ENCODE measurements around the gene GALNT14.
"Not testable (repeated sequence)": the region's sequence is repeated elsewhere in the genome, so short reads cannot be mapped to it uniquely, and the experiment has no call there.

The GALNT14 gene

DNA sequence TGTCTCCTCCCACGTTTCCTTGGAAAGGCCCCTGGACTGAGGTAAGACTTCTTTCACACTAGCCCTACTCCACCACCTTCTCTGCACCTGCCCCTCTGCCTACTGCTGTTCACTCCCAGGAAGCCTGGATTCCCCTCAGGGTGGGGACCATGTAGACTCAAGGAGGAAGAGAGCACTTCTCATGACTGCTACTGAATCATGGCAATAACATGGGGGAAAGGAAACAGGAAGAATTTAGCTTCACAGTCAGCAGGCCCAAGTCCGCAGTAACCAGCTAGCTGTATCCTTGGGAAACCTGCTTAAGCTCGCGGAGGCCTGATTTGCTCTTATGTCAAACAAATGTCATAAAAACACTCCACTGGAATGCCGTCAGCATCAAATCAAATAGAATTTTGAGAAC lies 204.7 kb downstream of the GALNT14 start:
- no peak for DNase-seq

DNA sequence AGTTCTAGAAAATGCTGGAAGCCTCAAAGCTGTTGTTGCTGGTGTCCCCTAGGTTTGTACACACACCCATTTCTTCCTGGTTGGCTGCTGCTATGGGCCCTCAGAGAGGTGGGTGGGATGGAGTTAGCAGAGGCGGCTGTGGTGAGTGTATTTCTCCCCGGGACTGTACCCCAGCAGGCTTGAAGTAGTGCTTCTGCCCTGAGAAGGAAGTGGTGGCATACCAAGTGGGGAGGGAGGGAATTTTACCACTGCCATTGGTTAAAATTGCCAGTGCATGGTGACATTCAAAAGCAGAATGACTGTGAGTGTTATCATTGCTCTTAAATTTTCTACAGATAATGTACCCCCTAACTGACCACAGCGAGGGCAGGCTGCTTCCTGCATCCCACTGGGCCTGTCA lies 205.4 kb downstream of the GALNT14 start:
- DNase-seq = no peak

DNA sequence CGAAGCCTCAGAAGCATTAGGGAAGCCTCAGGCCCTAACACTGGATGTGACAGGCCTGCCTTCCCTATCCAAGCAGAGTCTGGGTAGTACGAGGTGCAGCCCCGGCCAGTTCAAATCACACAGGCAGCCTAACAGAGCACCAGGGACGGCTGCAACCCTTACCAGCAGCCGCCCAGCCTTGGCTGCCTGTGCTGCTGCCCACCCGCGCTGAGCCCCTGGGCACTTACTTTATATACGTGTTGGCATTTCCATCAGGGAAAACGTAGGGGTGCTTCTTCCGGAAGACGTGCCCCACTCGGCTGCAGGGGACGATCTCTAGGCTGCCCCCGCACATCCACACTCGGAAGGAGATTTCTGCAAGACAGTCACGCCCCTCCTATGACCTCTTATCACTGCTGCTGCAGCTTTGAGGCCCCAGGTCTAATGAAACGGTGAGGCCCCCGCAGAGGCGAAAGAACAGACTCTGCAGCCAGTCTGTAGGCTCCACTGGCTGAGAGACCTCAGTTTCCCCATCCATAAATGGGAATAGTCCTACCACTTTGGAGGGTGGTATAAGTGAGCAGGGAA lies 206.3 kb downstream of the GALNT14 start:
- no peak for DNase-seq

DNA sequence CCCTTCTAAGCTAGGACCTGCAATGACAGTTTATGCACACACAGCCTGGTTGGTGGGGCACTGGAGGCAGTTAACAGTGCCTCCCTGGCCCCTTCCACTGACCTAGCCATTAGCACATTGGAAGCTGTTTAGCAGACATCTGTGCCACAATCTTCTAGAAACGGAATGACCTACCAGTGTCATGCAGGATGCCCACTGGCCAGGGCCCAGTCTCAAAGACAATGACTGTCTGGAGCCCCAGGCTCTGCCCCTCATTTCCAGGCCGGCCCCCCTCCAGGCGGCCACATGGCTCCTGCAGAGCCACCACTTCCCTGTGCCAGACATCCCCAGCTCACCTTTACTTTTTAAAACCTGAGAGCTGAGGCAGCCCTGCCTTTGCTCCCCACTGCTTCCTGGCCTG lies 207.5 kb downstream of the GALNT14 start:
- DNase-seq = no peak

DNA sequence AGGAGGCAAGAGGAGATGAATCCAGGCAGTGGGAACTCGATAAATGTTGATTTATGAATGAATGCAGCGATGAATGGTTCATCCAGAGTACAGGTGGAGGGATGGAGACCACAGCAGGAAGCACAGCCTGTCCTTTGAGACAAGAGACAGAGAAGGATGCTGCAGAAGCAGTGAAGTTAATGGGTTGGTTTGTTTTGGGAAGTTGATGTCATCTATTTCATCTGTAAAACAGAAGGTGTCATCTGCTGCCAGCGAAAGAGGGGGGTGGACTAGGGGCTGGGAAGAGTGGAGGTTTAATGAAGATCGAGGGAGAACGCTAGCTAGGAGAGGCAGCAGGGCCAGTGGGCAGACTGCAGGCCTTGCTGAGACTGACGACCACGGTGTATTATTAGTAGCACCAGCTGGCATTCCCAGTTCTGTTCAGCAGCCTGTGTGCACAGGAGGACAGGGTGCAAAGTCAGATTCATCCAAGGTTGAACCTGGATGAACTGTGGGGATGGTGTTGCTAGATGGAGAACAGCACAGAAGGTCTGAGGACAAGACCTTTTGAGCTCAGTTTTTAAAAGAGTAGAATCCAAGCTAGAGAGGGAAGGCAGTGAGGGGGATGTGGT lies 210.7 kb downstream of the GALNT14 start:
- no peak for DNase-seq

DNA sequence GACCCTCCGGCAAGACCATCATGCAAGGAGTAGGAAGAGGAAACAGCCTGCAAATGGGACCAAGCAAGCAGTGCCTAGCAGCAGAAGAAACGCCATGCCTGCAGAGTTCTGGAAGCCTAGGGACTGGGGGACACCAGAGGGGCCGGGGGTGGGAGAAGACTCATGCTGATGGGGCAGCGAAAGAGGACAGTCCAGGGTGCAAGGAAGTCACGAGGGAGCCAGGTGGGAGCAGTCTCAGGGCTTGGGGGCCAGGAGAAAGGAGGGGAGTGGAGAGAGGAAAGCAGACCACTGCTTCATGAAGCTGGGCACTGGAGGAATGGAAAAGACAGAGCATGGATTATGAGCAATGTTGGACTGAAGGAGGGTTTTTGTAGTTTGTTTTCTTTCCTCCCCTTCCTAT lies 211.6 kb downstream of the GALNT14 start:
- DNase-seq = no peak

DNA sequence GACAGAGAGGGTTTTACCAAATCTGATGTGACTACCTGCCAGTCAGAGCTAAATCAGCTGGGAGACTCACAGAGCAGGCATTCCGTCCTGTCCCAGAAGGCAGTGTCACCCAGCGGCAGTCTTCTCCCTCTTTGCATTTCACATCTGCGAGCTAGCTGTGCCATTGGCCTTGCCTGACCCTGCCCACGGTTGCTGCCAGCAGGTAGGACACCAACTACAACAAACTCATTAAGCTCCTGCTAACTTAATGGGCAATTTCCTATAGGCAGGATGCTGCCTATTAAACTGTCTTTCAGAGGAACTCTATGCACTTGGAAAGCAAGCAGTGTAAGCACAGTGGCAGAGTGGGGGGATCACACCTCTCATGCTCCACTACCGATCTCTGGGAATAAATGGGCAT lies 214.6 kb downstream of the GALNT14 start:
- no peak for DNase-seq

DNA sequence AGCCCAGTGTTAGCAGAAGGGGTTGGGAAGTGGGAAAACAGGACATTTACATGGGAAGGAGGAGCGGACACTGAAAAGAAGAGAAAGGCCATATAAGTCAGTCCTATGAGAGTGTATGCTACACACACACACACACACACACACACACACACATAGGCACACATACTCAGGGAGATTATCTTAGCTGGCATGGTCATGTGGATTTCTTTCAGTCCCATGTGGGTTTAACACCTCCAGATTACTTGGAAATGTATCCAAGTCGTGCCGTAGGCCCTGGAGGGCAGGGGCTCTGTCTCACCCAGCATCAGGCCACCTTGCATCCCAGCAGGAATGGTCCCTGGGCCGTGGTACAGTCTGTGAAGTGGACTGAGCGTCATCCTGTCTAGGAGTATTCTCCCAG lies 217.7 kb downstream of the GALNT14 start:
- DNase-seq = no peak

DNA sequence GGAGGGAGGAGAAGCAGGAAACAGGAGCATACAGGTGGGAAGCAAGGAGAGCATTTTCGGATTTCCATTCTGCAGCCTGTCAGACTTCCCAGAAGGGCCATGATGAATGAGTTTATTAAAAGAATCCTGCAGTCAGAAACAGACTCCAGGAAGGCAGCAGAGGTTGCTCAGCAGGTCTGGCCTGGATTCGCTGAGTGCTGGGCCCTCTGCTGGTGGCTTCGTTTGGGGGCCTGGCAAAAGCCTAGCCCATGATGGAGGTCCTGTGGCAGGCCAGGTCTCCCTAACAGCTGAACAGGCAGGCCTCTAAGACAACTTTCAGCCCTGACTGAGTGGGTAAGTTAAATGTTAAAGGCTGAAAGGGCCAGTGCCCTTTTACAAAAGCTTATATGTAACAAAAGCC lies 222.8 kb downstream of the GALNT14 start:
- no peak for DNase-seq

DNA sequence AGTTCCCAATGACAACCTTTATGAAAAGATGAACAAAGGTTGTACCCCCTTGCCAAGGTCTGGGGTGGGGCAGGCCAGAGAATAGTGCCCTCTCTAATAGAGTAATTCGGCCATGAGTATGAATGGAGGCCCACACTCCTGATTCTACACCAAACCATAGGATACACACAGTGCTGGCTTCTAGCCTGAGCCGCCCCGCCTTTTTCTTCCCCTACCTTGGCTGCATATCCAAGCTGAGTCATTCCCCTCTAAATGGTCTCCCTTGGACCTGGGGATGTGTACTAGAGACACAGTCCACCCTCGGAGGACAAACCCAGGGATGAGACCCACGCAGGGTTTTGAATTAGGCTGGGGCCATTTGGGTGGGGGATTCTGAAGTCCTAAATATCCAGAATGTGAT lies 223.8 kb downstream of the GALNT14 start:
- no peak for DNase-seq

DNA sequence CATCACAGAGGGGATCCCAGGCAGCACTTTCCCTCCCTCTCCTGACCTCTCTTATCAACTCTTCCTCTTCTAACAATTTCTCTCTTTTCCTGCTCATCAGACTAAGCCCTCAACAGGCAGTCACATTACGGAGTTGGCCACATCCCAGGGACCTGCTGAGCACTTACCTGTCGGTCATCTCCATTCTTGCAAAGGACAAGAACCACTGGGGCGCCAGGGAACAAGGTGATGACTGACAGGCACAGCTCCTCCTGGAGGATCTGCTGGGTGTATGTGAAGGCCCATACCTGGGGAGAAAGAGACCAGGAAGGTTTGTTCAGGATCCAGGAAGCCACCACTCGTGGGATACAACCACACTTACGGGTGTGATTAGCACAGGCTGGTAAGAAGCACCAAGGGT lies 226.2 kb downstream of the GALNT14 start:
- no peak for DNase-seq

DNA sequence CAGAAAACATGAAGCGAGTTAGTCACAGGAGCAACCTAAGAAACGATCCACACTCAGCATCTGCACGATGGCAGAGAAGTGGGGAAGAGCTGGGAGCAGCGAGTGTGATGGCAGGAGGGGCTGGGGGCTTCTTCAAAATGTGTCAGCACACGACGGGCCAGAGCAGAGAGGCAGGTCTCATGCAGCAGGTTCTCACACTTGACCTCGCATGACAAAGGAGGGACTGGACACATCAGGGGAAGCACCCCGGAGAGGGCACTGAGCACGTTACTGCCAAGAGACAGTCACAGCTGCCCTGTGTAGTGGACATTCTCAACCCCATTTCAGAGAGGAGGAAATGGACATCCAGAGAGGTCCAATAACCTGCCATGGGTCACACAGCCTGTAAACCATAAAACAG lies 226.9 kb downstream of the GALNT14 start:
- no peak for DNase-seq

DNA sequence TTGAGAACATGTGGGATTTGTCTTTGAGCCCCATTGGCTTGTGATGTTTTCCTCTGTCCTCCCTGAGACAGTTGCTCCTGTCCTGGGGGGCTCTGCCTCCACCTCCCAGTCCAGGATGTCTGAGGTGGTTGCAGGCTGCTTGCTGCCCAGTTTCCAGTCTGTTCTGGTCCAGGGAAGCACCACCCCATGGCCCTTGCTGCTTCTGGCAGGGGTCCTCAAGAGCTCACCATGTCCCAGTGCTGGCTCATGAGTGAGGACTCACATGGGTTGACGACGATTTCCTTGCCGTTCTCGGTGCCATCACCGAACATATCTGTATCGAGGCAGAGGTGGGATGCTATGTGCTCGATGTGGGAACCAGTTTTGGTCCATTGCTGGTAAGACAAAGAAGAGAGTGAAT lies 227.6 kb downstream of the GALNT14 start:
- DNase-seq = no peak

DNA sequence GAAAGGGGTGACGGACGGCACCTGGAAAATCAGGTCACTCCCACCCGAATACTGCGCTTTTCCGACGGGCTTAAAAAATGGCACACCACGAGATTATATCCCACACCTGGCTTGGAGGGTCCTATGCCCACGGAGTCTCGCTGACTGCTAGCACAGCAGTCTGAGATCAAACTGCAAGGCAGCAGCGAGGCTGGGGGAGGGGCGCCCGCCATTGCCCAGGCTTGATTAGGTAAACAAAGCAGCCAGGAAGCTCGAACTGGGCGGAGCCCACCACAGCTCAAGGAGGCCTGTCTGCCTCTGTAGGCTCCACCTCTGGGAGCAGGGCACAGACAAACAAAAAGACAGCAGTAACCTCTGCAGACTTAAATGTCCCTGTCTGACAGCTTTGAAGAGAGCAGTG lies 233.8 kb downstream of the GALNT14 start:
- not testable (repeated sequence) for DNase-seq

DNA sequence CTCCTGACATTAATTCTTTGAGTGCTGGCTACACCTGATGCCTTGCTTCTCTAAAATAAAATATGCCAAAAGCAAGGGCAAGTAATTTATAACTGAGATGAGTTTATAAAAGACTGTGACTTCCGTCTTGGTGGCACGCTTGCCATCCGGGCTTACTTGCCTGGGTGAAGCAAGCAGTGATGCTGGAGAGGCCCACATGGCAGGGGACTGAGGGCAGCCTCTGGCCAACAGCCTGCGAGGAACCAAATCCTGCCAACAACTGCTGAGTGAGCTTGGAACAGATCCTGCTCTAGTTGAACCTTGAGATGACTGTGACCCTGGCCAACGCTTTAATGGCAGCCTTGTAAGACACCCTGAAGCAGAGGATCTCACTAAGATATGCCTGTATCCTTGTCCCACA lies 234.9 kb downstream of the GALNT14 start:
- DNase-seq = no peak

DNA sequence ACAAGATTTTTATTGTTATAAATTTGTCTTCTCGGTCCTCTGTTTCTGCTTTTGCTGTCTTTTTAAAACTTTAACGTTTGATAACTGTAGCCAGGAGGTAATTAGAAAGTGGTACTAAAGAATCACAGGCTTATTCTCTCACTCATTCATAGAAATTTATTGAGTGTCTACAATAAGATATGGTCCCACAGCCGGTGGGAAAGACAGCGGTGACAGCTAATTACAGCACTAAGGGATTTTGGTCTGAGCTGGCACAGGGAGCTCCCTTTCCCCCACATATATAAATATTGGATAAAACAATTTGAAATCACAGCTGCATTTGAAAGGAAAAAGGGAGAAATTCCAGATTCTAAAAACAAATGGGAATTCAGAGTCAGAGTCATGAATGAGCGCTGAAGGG lies 237.9 kb downstream of the GALNT14 start:
- no peak for DNase-seq

DNA sequence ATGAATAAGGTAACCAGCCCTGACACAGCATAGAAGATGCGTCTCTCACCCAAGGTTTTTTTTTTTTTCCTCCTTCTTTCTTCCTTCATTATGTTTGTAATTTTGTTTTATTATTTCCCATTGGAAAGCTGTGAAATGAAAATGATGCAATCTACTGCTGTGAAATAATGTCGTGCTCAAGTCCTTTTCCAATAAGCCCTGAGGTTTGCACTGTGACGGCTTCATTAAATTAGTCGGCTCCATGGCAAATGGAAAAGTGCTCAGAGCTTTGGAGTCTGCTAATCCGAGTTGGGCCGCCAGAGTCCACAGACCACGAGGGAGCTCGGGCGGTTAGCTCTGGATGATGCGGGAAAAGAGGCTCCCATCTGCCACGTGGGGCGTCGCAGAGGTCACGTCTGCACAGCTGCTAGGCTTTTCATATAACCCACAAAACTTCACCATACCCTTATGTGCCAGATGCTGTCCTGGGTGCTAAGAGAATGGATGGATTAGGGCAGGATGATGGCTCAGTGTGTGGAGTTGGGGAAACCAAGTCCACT lies 238.7 kb downstream of the GALNT14 start:
- DNase-seq = no peak

DNA sequence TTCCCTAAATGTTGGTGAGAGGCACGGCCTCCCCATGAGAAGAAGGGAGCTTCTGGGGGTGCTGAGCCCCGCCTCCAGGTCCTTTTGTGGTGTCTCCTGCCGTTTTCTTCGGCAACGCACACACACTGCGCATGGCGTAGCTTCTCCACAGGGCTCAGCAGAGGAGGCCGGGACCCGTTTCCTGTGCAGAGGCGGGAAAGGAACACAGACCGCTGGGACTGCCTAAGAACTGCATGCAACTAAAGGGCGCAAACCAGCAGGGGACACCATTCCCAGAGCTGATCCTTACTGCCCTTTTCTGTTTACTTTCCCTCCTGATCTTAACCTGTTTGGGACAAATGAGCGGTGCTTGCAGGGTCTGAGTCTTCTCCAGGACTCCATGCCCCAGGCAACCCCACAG lies 240.7 kb downstream of the GALNT14 start:
- DNase-seq = no peak

DNA sequence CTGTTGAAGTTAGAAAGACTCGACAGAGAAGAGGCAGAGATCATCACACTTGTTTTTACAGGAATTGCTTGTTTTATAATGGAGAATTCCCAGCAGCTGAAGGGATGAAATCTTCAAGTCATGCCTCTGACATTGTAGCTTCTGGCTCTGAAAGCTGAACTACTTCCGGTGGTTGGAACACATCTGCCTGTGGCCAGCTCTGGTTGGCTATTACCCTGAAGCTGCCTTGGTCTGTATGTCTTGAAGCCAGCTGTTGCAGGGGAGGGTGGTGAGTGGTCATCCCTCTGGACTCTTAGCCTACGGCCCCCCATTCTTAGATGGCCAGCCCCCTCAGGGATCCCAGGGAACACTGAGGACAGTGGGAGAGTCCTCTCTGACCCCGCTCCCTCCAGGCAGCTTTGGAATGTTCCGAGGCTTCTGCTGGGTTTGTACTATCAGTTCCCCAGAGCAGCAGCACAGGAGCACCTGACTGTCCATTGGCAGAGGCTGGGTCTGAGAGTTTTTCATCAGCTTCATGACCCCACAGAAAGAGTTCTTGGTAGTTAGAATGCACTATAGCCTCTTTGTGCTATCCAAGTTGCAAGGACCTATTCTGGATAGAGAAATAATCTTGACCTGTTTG lies 243.6 kb downstream of the GALNT14 start:
- no peak for DNase-seq

DNA sequence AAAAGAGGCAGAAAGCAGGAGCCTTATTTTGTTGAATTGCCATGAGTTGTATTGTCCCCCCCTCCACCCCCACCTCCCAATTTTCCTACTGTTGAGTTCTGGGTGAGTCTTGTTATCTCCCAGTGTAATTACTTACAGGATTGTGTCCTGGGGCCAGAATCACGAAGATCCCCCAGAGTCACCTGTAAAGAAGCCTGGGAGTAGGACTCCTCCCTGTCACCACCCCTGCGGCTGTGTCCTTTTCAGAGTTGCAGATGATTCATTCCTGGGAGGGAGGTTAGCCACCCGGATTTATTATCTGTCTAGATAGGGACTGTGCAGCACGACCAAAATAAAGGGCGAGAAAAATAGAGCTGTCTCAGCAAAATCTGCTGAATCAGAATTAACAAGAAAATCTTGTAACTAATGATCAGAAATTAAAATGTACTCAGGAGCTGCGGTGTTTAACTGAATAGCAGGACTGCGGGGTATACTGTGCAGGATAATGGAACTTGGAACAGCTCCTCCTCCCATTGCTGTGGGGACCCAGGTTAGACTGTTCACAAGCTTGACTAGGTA lies 249.3 kb downstream of the GALNT14 start:
- DNase-seq = no peak

DNA sequence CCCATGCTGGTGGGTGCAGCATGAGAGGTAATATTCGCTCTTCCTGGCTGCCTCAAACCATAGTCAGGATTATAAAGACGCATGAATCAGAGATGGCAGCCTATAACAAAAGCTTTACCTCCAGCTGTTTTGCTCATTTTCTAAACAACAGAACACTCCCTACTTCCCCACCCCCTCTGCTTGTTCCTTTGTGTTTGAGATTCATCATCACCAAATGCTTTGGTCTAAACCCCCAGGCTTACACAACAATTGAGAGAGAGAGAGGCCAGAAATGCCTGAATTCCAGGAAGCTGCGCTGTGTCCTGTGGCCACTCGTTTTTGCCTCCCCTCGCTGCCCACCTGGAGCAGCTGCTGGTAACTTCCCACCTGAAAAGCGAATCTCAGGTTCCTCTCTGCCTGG lies 252.2 kb downstream of the GALNT14 start:
- no peak for DNase-seq

DNA sequence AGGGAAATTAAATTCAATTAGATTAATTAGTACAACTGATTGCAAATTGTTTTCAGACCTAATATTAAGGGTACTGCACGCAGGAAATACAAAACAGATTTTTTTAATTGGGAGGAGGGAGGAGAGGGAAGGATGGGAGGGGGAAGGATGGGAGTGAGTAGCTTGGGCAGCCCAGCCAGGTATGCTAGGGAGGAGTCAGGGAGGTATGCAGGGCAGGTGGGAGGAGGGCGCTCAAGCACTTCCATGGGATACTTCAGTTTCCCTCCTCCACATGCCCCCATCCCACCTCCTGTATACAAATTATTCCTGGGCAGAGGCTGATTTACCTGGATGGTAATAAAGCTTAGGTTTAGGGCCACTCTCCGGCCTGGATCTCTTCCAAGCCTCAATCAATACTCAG lies 254.4 kb downstream of the GALNT14 start:
- DNase-seq = no peak

DNA sequence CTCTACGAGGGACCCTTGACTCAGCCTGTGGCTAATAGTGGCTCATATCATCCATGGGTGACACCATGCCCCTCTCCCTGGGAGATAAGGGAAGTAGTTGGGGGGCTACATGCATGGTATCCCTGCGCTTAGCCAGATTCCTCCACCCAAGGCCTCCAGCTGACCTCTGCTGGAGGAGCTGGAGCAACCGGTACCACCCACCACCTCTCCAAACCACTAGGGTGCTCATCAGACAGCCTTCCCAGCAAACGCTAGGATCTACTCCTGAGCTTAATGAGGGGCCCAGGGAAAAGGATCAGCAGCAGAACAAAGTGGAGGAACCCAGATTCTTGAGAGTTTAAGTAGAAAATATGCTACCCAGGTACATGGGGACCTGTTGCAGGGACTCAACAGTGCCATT lies 255.1 kb downstream of the GALNT14 start:
- DNase-seq = no peak

DNA sequence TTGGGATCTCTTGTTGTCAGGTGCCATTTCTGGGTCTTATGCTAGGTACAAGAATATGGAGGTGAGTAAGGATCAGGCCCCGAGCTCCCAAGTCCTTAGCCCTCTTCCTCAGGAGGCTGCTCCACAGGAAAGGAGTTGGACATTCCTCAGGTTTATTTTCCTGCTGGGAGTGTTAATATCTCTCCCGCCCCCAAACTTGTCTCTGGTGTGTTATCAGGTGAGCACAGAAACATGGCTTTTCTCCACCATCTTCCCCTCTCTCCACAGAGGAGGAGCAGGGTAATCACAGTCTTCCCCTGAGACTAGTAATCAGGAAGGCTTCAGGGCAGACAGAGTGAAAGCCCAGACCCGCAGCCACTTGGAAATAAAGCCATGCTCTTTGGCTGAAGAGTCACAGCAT lies 257.7 kb downstream of the GALNT14 start:
- DNase-seq = no peak

All from activated naive CD4-positive, alpha-beta T cell treated with anti-CD3 and anti-CD28 coated beads, Interleukin-2, amount 50 U/mL, for 16 hours (primary cell).